DMS153 treated with DMSO at 0.1 percent for 48 hours (cell line): Measurements from ENCODE around the gene SLIT3.
"Not testable (repeated sequence)": the region's sequence is repeated elsewhere in the genome, so short reads cannot be mapped to it uniquely, and the experiment has no call there.

Source experiments
- DNase-seq: peaks from one replicate; lab custom pipeline; 2025; ENCODE audit not compliant: unreplicated experiment; lab: John Stamatoyannopoulos, UW

The SLIT3 gene

GRCh38 chr5:168666356-168666755 is 634.6 kb downstream of the SLIT3 start:
- DNase-seq: no peak

- no peak for DNase-seq
These were observed 637.5 kb downstream of the SLIT3 start for GRCh38 chr5:168663276-168664004.

- no peak for DNase-seq
These were observed 639.1 kb downstream of the SLIT3 start for GRCh38 chr5:168661593-168662485.

- no peak for DNase-seq
These were observed 640.2 kb downstream of the SLIT3 start for GRCh38 chr5:168660691-168661090.

GRCh38 chr5:168659286-168659847 is 641.6 kb downstream of the SLIT3 start:
- DNase-seq: no peak

GRCh38 chr5:168658394-168658793 is 642.5 kb downstream of the SLIT3 start:
- DNase-seq: no peak

GRCh38 chr5:168656633-168657032 is 644.3 kb downstream of the SLIT3 start:
- DNase-seq: no peak

- no peak for DNase-seq
These were observed 645.6 kb downstream of the SLIT3 start for GRCh38 chr5:168655316-168655715.

GRCh38 chr5:168654211-168654721 is 646.7 kb downstream of the SLIT3 start:
- no peak for DNase-seq

GRCh38 chr5:168653626-168654025 is 647.3 kb downstream of the SLIT3 start:
- no peak for DNase-seq

- DNase-seq: no peak
These were observed 649.3 kb downstream of the SLIT3 start for GRCh38 chr5:168651648-168652047.

GRCh38 chr5:168649306-168649705 is 651.6 kb downstream of the SLIT3 start:
- no peak for DNase-seq

- DNase-seq: no peak
These were observed 652.4 kb downstream of the SLIT3 start for GRCh38 chr5:168648576-168648975.

- DNase-seq: no peak
These were observed 652.9 kb downstream of the SLIT3 start for GRCh38 chr5:168648016-168648415.

- no peak for DNase-seq
These were observed 653.9 kb downstream of the SLIT3 start for GRCh38 chr5:168647083-168647482.

- no peak for DNase-seq
These were observed 654.6 kb downstream of the SLIT3 start for GRCh38 chr5:168646335-168646734.

GRCh38 chr5:168645195-168645594 is 655.7 kb downstream of the SLIT3 start:
- DNase-seq: no peak

- no peak for DNase-seq
These were observed 658.9 kb downstream of the SLIT3 start for GRCh38 chr5:168642019-168642418.

- DNase-seq: not testable (repeated sequence)
These were observed 662.1 kb downstream of the SLIT3 start for GRCh38 chr5:168638846-168639245.

- no peak for DNase-seq
These were observed 663.1 kb downstream of the SLIT3 start for GRCh38 chr5:168637793-168638192.

- no peak for DNase-seq
These were observed 663.7 kb downstream of the SLIT3 start for GRCh38 chr5:168637281-168637680.

- DNase-seq: not testable (repeated sequence)
These were observed 670.0 kb downstream of the SLIT3 start for GRCh38 chr5:168630958-168631357.
